ENCODE data around the gene FREY1.

The FREY1 gene

GRCh38 chr11:45870706-45871105 is 36.4 kb downstream of the FREY1 start:
- DNase-seq (ENCODE audit: low read depth) = no peak

- DNase-seq (ENCODE audit: low read depth) = no peak
Observed at GRCh38 chr11:45869551-45869950, 37.5 kb downstream of the FREY1 start.

GRCh38 chr11:45864041-45864440 is 43.0 kb downstream of the FREY1 start:
- no peak for DNase-seq (ENCODE audit: low read depth)

GRCh38 chr11:45860764-45861510 is 46.1 kb downstream of the FREY1 start:
- no peak for DNase-seq (ENCODE audit: low read depth)

- no peak for DNase-seq (ENCODE audit: low read depth)
Observed at GRCh38 chr11:45860348-45860747, 46.7 kb downstream of the FREY1 start.

GRCh38 chr11:45859661-45860140 is 47.4 kb downstream of the FREY1 start:
- no peak for DNase-seq (ENCODE audit: low read depth)

- DNase-seq (ENCODE audit: low read depth) = no peak
Observed at GRCh38 chr11:45858751-45859398, 48.2 kb downstream of the FREY1 start.

DNA sequence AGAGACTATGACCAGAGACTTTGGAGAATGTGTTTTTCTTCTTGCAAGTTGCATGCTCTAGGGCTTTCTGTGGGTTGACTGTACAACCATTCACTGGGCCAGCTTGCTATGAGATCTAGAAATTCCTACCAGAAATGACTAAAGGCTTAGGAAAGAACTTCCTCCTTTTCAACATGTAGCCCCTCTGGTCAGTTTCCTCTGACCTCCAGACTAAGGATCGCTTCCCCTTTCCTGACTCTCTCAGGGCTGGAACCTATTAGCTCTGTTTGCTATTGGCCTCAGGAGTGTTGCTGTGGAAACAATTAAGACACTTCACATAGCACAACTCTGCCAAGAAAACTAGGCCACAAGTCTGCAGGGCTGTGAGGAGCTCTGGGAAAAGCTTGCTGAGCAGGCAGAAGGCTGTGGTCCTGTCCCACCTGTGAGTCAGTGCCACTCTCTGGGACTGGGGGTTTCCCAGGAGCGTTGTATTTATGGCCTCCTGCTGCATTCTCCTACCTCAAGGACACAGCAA is 49.1 kb downstream of the FREY1 start:
- DNase-seq (ENCODE audit: low read depth) = no peak

Data from stimulated activated CD8-positive, alpha-beta memory T cell treated with anti-CD3 and anti-CD28 coated beads, Interleukin-7, amount 100 ng/mL, for 24 hours (primary cell).